Stimulated activated naive CD8-positive, alpha-beta T cell treated with anti-CD3 and anti-CD28 coated beads, Interleukin-15, Interleukin-2, amounts not matched to agents 100 U/mL and 50 U/mL, for 24 hours (primary cell): ENCODE data around the gene SLC27A1.

Experiments
- ATAC-seq: fragments of 150-1000 bp; cut with Tn5 transposase; one replicate; pipeline ENCODE4 v1.10.0; 2021
- DNase-seq: peaks from one replicate; pipeline ENCODE4 v3.0.0; 2021

The SLC27A1 gene

DNA sequence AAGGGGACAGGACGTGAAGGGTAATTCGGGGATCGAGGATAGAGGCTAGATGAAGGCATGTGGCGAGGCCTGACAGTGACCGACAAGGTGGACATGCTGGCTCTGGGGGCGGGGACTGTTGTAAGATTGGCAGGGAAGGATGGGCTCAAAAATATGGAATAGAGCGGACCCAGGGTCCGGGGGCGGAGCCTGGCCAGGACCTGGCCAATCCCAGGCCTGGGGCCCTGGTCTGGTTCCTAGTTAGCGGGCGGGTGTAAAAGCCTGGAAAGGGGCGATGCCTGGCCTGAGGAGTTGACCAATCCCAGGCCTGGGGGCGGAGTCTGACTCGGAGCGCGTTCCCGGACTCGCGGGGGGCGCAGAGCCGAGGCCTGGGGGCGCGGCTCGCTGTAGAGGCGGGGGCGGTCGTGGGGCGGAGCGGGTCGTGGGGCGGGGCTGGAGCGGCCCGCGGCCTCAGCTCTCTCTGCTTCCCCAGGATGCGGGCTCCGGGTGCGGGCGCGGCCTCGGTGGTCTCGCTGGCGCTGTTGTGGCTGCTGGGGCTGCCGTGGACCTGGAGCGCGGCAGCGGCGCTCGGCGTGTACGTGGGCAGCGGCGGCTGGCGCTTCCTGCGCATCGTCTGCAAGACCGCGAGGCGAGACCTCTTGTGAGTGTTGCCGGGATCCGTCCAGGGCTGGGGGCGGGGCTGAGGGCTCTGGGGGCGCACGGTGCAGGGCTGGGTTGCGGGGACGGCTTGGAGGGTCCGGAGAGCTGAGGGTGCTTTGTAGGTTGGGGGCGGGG lies at the start of gene SLC27A1:
TSS of gene SLC27A1 (plus strand) at position 457 of the 774 bp plus-strand sequence. CDS start at position 474, 17 bp downstream.
- ATAC-seq (peak; percentile 86), DNase-seq (peak; percentile 94)

GRCh38 chr19:17421942-17422341 lies 48.4 kb upstream of the SLC27A1 start:
- ATAC-seq: no peak

GRCh38 chr19:17423429-17424208 lies 46.7 kb upstream of the SLC27A1 start:
- DNase-seq (no peak), ATAC-seq (no peak)

More at GRCh38 chr19:17421942-17422341, 48.4 kb upstream of the SLC27A1 start:
- DNase-seq: no peak

DNA sequence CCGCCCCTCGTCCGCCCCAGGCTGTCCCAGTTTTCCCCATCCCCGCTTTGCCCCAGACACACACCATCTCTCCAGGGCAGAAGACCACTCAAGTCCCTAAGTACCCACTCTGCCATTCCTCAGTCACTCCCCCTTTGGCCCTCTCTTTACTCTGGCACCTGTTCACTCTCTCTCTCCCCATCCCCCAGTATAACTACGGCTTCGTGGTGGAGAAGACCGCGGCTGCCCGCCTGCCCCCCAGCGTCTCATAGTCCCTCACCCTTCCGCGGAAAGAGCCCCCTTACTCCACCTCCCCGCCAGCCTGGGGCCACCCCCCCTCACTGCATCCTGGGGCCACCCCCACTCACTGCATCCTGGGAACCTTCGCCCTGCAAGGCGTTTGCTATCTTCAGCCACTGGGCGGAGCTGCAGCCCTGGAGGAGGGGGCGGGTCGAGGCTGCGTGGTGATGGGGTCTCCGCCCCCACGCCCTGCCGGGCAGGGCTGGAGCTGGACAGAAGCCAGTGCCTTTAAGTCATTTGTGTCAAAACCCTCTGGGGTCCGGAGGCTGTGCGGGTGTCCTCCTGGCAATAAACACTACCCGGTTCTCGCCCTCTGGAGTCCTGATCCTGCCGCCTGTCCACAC lies 45.5 kb upstream of the SLC27A1 start:
- ATAC-seq: peak; percentile 25
- peak; percentile 50 for DNase-seq

- DNase-seq (no peak), ATAC-seq (no peak)
Observed at GRCh38 chr19:17429641-17430113, 40.6 kb upstream of the SLC27A1 start.

GRCh38 chr19:17431417-17431816 lies 38.9 kb upstream of the SLC27A1 start:
- ATAC-seq (no peak), DNase-seq (no peak)

- DNase-seq (no peak), ATAC-seq (no peak)
Observed at GRCh38 chr19:17435218-17435617, 35.1 kb upstream of the SLC27A1 start.

DNA sequence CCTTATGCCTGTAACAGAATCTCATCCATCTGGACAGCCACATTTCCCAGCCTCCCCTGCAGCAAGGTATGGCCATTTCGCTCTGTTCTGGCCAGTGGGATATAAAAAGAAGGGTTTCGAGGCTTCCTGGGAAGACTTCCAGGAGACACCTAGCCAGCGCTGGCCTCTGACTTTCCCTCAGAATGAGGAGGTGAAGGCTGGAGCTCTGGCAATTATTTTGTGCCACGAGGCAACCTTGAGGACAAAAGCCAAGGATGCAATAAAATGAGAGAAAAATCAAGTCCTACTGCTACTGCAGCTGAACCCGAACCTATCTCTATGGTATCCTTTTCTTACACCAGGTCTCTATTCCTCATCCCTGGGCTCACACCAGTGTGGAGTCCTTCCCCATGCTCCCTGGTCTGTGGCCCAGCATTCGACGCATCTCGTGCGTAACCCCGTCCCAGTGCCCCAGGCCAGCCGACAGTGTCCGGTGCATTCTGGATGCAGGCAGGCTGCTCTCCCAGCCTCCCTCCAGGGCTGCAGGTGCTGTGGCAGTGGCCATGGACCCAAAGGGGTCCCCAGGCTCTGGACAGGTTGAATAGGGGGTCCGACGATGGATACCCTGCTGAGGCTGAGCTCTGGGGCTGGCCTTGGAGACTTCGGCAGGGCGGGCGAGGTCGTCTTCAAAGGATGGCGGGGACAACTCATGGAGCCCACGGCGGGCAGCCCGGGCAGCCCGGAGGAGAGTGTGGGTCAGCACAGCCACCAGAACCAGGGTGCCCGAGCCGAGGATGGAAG lies 34.0 kb upstream of the SLC27A1 start:
- no peak for ATAC-seq
- DNase-seq: no peak

- no peak for DNase-seq
Observed at GRCh38 chr19:17436874-17437267, 33.5 kb upstream of the SLC27A1 start.

DNA sequence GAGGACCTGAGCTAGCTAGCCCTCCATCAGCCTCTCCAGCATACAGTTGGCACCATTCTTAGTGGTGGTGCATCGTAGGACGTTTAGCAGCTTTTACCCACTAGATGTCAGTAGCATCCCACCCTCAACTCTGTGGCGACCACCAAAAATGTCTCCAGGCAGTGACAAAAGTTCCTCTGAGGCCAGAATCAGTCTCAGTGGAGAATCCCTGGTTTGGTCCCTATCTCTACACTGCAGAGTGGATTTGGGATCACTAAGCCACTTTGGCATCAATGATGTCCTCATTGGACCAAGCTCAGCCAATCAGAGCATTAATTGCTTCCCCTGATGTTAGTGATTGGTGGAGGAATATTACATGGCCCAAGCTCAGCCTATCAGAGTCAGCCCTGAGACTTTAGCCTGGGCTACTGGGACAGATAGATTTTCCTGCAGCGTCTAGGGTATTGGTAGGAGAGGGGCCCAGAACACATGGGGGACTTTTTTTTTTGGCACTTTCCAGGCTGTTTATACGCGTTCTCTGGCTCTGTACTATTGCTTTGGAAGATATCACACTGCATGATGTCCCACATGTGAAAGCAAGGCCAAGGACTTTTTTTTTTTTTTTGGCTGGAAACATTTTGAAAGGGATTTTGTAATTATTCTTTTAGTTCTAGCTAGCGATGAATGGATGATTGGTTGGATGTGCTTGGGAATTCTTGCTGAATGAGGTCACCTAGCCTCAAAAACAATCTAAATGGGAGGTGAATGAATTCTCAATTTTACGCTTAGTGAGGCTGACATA lies 28.9 kb upstream of the SLC27A1 start:
- ATAC-seq (peak; percentile 66), DNase-seq (no peak)

More at GRCh38 chr19:17436874-17437267, 33.5 kb upstream of the SLC27A1 start:
- ATAC-seq: no peak

DNA sequence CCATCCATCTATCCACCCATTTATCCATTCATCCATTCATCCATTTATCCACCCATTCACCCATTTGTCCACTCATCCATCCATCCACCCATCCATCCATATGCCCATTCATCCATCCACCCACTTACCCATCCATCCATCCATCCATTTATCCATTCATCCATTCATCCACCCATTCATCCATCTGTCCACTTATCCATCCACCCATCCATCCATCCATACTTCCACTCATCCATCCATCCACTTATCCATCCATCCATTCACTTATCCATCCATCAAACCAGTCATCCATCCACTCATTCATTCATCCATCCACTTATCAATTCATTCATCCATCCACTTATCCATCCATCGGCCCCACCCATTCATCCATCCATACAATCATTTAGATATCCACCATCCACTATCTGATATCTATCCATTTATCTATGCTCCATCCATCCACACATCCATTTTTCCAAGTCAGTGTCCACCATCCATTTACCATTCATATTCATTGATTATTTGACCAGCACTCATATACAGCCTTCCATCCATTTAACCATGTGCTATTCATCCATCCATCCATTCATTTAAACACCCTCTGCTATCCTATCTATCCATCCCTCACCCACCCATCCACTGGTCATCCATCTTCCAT lies 24.7 kb upstream of the SLC27A1 start:
- no peak for DNase-seq
- ATAC-seq: no peak

GRCh38 chr19:17447704-17448130 lies 22.6 kb upstream of the SLC27A1 start:
- DNase-seq (no peak), ATAC-seq (no peak)

- ATAC-seq: peak; percentile 71
- DNase-seq: peak; percentile 73
Observed at GRCh38 chr19:17448131-17448967, 22.0 kb upstream of the SLC27A1 start, which contains the start of gene TMEM221. TSS of gene TMEM221 (minus strand) at chr19:17448668. CDS start at chr19:17448462, 206 bp downstream.

DNA sequence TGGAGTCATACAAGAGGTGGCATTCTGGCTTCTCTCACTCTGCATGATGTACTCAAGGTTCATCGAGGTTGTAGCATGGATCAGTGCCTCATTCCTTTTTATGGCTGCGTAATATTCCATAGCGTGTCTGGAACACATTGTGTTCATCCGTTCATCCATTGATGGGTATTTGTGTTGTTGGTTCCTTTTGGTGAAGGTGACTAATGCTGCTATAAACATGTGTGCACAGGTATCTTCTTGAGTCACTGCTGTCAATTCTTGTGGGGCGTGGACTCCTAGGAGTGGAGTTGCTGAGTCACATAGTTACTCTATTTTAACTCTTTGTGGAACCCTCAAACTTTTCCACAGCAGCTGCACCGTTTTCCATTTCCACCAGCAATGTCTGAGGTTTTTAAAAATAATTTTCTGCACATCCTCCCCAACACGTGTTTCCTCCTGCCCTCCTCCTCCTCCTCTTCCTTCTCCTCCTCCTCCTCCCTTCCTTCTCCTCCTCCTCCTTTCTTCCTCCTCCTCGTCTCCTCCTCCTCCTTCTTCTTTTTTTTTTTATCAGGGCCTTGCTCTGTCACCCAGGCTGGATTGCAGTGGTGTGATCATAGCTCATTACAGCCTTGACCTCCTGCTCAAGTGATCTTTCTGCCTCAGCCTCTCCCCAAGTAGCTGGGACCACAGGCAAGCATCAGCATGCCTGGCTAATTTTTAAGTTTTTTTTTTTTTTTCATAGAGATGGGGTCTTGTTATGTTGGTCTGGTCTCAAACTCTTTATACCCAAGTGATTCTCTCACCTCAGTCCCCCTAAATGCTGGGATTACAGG lies 19.9 kb upstream of the SLC27A1 start:
- ATAC-seq: peak; percentile 70

GRCh38 chr19:17451820-17452219 lies 18.5 kb upstream of the SLC27A1 start:
- no peak for ATAC-seq

More for the DNA sequence above, 19.9 kb upstream of the SLC27A1 start:
- DNase-seq: peak; percentile 46

DNA sequence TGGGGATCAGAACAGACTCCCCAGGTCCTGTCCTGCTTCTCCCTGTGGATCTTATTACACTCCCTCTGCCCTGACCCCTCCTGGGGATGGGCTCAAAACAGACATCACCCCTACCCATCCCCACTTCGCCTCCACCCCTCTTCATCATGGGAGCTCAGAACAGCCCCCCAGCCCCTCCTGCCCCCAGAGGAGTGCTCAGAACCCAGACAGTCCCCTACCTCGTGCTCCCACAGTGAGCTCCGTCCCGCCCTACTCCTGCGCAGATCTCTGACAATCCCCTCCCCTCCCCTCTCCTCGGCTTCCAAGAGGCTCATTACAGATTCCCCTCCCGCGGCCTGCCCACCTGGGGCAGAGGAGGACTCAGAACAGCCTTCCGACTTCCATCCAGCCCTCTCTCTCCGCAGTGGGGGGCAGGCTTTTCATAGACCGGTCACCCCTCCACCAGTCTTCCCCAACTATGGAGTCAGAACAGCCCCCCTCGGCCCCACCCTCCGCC lies 15.7 kb upstream of the SLC27A1 start:
- DNase-seq (no peak), ATAC-seq (no peak)

More at GRCh38 chr19:17451820-17452219, 18.5 kb upstream of the SLC27A1 start:
- DNase-seq: no peak

DNA sequence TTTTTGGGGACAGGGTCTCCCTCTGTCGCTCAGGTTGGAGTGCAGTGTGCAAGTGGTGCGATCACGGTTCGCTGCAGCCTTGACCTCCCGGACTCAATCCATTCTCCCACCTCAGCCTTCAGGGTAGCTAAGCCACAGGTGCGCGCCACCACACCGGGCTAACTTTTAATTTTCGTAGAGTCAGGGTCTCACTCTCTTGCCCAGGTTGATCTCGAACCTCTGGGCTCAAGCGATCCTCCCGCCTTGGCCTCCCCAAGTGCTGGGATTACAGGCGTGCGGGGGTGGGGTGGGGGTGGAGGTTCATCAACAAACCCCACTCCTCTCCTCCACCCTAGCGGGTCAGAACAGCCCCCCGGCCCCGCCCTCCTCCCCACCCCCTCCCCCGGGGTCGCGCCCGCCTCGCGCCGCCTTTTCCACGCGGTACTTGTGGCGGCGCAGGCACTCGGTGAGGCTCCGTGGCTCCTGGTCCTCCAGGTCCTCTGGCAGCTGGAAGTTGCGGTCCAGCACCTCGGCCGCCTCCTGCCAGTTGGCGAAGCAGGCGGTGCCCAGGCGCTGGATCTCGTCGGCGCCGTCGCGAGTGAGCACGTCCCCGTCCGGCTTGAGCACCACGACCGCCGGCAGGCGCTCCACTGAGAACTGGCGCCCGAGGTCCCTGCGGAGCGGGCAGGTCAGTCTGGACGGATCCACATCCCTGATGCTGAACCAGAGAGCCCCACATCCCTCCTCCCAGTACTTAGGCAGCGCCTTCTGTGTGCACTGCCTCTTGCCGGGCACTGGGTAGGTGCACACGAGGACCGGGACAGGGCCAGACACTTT lies 14.8 kb upstream of the SLC27A1 start:
- ATAC-seq (no peak), DNase-seq (no peak)
